ENCODE data around the gene CABP1. TPM values are rescaled to one million over a fixed set of nuclear protein-coding genes. Genes with fewer than 3 reads are reported as not detected.

The CABP1 gene
- total and polyA plus RNA-seq, 4 donors: 0.05 to 0.12 (median 0.08) TPM; not detected in 1

DNA sequence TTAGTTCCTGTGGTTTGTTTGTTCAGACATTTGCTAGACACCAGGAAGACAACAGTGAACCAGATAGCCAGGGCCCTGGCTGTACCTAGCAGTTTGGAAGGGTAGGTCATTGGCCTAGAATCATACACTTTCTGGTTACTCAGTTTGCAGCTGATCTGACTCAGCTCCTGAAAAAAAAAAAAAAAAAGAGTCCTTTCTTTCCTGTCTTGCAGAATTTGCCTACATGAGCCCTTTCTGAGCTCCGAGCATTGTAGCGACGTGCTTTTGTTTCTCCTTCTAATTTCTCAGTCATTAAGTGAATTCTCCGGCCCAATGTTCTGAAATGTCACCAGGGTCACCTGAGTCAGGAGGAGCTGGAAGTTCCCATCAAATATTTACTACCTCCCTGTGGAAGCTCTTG is 2.4 kb downstream of the CABP1 start:
- TF ChIP-seq ATF3 (IDR thresholded peaks at IDR 0.05) (no peak), TAF1 (conservative IDR thresholded peaks at IDR 0.05) (no peak), REST (IDR thresholded peaks at IDR 0.05) (no peak), HNF4A (conservative IDR thresholded peaks at IDR 0.05) (no peak), SP1 (IDR thresholded peaks at IDR 0.05) (no peak), FOXA1 (IDR thresholded peaks at IDR 0.05) (no peak), GABPA (IDR thresholded peaks at IDR 0.05 in 1 of 2, conservative IDR thresholded peaks at IDR 0.05 in 1 of 2) (no peak), EGR1 (IDR thresholded peaks at IDR 0.05; ENCODE audit: low read depth in 2 of 2) (no peak), HNF4G (IDR thresholded peaks at IDR 0.05) (no peak), FOXA2 (IDR thresholded peaks at IDR 0.05) (no peak), NR2F2 (IDR thresholded peaks at IDR 0.05) (no peak), YY1 (IDR thresholded peaks at IDR 0.05) (no peak), RXRA (IDR thresholded peaks at IDR 0.05) (no peak), RAD21 (IDR thresholded peaks at IDR 0.05) (no peak)
- TF ChIP-seq, protein P1, sequence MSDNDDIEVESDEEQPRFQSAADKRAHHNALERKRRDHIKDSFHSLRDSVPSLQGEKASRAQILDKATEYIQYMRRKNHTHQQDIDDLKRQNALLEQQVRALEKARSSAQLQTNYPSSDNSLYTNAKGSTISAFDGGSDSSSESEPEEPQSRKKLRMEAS (IDR thresholded peaks at IDR 0.05): no peak
- TF ChIP-seq, protein P2, sequence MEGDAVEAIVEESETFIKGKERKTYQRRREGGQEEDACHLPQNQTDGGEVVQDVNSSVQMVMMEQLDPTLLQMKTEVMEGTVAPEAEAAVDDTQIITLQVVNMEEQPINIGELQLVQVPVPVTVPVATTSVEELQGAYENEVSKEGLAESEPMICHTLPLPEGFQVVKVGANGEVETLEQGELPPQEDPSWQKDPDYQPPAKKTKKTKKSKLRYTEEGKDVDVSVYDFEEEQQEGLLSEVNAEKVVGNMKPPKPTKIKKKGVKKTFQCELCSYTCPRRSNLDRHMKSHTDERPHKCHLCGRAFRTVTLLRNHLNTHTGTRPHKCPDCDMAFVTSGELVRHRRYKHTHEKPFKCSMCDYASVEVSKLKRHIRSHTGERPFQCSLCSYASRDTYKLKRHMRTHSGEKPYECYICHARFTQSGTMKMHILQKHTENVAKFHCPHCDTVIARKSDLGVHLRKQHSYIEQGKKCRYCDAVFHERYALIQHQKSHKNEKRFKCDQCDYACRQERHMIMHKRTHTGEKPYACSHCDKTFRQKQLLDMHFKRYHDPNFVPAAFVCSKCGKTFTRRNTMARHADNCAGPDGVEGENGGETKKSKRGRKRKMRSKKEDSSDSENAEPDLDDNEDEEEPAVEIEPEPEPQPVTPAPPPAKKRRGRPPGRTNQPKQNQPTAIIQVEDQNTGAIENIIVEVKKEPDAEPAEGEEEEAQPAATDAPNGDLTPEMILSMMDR (IDR thresholded peaks at IDR 0.05; ENCODE audit: low read depth, low read length, missing input control): no peak
- no peak for DNase-seq (ENCODE audit: low spot score)
- Histone ChIP-seq H3K36me3 (ENCODE audit: control insufficient read depth in 4 of 4, insufficient read depth in 3 of 4, low read depth in 1 of 4, low read length in 3 of 4) (no peaks in the 10 kb centered on the region), H3K9me3 (ENCODE audit: control insufficient read depth in 4 of 4, low read length in 3 of 4) (no peaks in the 10 kb centered on the region), H3K4me3 (ENCODE audit: low read depth in 1 of 3, low read length in 3 of 3) (no peak overlapping the region), H3K4me1 (ENCODE audit: control insufficient read depth in 4 of 4, insufficient read depth in 4 of 4, low read length in 3 of 4) (peaks cover 4 to 16% (median 10%) of the 10 kb centered on the region in 4 donors), H3K9ac (ENCODE audit: low read depth in 1 of 2, low read length in 2 of 2) (no peak overlapping the region), H3K27ac (ENCODE audit: low read depth in 1 of 2, low read length in 2 of 2) (no peak overlapping the region), H3K27me3 (ENCODE audit: control insufficient read depth in 4 of 4, insufficient read depth in 4 of 4, low read length in 3 of 4) (peaks cover 0 to 16% (median 8%) of the 10 kb centered on the region in 4 donors)
- WGBS: 79% methylated on average over 4 of the region's 4 CpGs

GRCh38 chr12:120643574-120643973 is 3.1 kb downstream of the CABP1 start:
- Histone ChIP-seq H3K36me3 (ENCODE audit: control insufficient read depth in 4 of 4, insufficient read depth in 3 of 4, low read depth in 1 of 4, low read length in 3 of 4) (no peaks in the 10 kb centered on the region), H3K4me1 (ENCODE audit: control insufficient read depth in 4 of 4, insufficient read depth in 4 of 4, low read length in 3 of 4) (peaks cover 4 to 16% (median 10%) of the 10 kb centered on the region in 4 donors), H3K9ac (ENCODE audit: low read depth in 1 of 2, low read length in 2 of 2) (no peak overlapping the region), H3K9me3 (ENCODE audit: control insufficient read depth in 4 of 4, low read length in 3 of 4) (no peaks in the 10 kb centered on the region), H3K27ac (ENCODE audit: low read depth in 1 of 2, low read length in 2 of 2) (no peak overlapping the region), H3K27me3 (ENCODE audit: control insufficient read depth in 4 of 4, insufficient read depth in 4 of 4, low read length in 3 of 4) (peaks cover 0 to 16% (median 8%) of the 10 kb centered on the region in 4 donors), H3K4me3 (ENCODE audit: low read depth in 1 of 3, low read length in 3 of 3) (no peak overlapping the region)
- WGBS: 84% methylated on average over 4 of the region's 4 CpGs
- DNase-seq (ENCODE audit: low spot score): no peak
- TF ChIP-seq JUND (IDR thresholded peaks at IDR 0.05): no peak
- TF ChIP-seq ATF3 (IDR thresholded peaks at IDR 0.05): no peak
- TF ChIP-seq FOXA2 (IDR thresholded peaks at IDR 0.05): no peak
- TF ChIP-seq FOXA1 (IDR thresholded peaks at IDR 0.05): no peak
- TF ChIP-seq YY1 (IDR thresholded peaks at IDR 0.05): no peak
- TF ChIP-seq HNF4G (IDR thresholded peaks at IDR 0.05): no peak
- TF ChIP-seq ZBTB33 (IDR thresholded peaks at IDR 0.05): no peak
- no peak for TF ChIP-seq TAF1 (conservative IDR thresholded peaks at IDR 0.05)
- TF ChIP-seq, protein P1 (IDR thresholded peaks at IDR 0.05): no peak
- no peak for TF ChIP-seq HNF4A (conservative IDR thresholded peaks at IDR 0.05)
- no peak for TF ChIP-seq EGR1 (IDR thresholded peaks at IDR 0.05; ENCODE audit: low read depth in 2 of 2)
- no peak for TF ChIP-seq SP1 (IDR thresholded peaks at IDR 0.05)
- TF ChIP-seq RXRA (IDR thresholded peaks at IDR 0.05): no peak
- no peak for TF ChIP-seq GABPA (IDR thresholded peaks at IDR 0.05 in 1 of 2, conservative IDR thresholded peaks at IDR 0.05 in 1 of 2)
- TF ChIP-seq, protein P2 (IDR thresholded peaks at IDR 0.05; ENCODE audit: low read depth, low read length, missing input control): no peak
